NCI-H460 (cell line): ENCODE measurements around the gene HAND2. TPM values are rescaled to one million over a fixed set of nuclear protein-coding genes. Genes with fewer than 3 reads are reported as not detected.

Experiments
- DNase-seq: peaks from one replicate; pipeline ENCODE4 v3.0.0-alpha.2; 2016; ENCODE audit warnings: low read depth; ENCODE audit errors: extremely low read depth
- total RNA-seq: library from RNA; depleted of rRNA; stranded (reverse); fragments of >200 nt; shearing (Covaris generic); gene quantifications from 2 replicates; pipeline ENCODE4 v1.2.3, GENCODE V29; 2014

Gene HAND2
- total RNA-seq, 1 experiment from 2014 or later = not detected

- no peak for DNase-seq
These were observed 25.9 kb downstream of the HAND2 start for GRCh38 chr4:173504181-173504503.

- no peak for DNase-seq
These were observed 26.5 kb downstream of the HAND2 start for GRCh38 chr4:173503330-173504180.

- no peak for DNase-seq
These were observed 27.7 kb downstream of the HAND2 start for GRCh38 chr4:173502282-173502681.

DNA sequence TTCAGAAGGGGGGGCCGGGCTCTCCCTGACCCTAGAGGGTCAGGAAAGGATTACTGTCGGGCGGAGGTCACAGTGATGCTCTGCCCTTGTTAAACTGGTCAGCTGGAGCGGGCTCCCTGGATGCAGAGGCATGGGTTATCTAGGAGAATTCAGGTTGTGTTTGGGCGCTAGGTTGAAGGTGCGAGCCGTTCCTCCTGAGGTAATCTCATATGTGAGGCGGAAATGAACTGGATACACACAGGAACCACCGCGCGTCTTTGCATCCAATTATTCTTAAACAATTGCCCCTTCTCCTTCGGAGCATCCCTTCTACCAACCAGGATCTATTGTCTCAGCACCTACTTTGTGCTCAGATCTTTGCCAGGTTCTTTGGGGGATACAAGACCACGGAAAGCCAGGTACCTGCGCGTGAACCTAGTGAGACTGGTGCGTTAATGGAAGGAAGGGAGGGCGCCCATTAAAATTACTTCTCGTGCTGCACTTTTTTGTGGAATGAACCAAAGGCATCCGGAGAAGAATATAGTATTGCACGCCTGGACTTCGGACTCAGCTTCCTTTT is 28.4 kb downstream of the HAND2 start:
- no peak for DNase-seq

DNA sequence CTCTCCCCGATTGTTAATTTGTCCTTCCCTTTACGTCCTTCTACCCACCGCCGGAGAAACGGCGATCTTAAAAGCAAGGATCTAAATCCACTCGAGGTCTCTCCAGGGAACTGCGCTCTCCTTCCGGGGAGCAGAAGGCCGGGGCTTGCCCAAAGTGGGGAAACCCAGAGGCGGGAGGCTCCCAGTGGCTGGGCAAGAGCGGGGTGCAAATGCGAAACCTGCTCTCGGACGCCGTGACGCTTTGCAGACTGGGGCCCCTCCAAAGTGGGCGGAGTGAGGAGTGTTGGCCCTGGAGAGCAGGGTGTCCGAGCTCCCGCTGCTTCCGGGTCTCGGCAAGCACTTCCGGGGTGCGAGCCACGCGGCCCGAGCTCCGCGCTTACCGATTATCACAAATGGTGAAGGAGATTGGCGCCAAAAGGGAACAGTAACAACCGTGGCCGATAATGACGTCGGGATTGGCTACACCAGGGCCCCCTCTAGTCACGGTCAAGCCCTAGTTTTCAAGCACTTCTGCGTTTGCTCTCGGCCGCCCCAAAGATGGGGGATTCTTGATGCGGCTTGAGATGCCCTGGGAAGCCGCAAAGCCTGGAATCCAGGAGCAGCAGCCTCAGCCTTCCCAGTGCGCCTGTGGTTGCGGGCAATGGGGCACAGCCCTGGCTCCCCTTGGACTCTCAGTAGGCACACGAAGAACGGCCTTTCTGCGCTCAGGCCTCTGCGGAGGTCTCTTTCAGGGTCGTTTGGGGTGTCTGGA is 29.0 kb downstream of the HAND2 start:
- no peak for DNase-seq

GRCh38 chr4:173499658-173500535 is 30.1 kb downstream of the HAND2 start:
- no peak for DNase-seq

DNA sequence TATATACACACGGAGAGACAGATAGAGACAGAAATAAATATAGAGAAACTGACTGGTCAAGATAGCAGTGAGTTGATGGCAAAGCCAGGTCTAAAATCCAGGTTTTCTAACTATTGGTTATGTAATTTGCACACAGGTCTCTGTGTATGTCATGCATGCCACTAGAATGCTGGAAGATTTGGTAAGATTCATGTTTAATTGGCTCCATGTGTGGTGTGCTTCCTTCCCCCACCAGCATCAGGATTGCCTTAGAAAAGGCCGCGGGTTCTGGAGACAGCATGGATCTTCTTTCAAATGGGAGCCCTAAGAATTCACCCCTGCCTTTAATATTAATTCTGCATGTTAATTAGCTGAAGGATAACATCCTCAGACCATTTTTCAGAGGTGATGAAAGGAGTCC is 31.3 kb downstream of the HAND2 start:
- DNase-seq = no peak

DNA sequence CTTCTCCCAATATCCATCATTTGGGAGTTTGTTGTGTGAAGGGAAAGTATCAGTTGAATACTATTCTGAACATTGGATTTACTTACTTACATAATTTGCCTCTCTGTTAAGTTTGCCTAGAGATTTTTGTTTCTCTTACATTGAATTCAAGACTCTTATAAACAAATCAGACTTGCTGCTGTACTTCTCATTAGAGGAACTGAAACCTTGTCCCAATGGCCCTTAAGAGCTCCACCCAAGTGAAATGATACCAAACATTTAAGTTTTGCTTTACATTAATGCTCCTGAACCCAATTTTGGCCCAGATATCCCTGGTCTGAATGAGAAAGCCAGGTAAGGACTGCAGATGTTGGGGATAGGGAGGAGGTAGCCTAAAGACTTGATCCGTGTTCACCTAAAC is 32.0 kb downstream of the HAND2 start:
- DNase-seq = no peak

DNA sequence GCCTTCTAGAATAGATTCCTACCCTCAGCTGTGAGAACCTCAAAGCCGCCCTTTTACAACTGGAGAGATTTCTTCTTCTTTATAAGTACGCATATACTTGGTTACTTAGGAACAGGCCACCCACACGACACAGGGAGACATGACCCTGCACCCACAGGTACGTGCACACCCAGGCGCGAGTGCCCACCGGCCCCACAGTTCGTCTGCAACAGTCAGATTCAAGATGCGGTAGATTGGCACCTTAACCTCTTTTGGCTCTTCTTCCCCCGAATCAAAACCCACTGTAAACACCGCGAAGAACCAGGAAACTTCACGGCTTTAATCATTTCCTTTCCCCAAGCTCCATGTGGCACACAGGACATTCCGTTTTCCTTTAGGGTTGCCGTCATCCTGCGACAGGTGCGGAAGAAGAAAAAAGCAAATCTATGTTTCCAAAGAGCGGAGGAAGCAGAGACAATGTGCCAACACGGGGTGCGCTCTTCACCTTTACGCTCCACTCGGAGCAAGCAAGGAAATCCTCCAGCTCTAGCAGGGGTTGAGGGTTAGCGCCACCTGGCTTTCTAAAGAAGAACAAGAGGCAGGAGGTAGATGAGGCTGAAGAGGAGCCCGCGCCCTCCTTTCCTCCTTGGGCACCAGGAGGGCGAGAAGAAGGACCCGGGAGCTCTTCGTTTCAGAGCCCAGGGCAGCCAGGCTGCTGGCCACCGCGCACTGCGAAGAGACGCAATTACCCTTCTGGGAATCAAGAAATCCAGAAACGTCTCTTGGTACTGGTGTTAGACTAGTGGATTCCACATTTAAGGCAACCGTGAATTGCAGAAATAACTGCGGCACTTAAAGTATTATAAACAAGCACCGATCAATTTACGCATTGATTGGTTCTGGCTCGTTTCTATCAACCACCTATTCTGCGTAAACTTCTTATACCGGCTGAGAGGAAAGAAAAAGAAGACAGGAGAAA is 35.7 kb downstream of the HAND2 start:
- DNase-seq = peak; percentile 60

DNA sequence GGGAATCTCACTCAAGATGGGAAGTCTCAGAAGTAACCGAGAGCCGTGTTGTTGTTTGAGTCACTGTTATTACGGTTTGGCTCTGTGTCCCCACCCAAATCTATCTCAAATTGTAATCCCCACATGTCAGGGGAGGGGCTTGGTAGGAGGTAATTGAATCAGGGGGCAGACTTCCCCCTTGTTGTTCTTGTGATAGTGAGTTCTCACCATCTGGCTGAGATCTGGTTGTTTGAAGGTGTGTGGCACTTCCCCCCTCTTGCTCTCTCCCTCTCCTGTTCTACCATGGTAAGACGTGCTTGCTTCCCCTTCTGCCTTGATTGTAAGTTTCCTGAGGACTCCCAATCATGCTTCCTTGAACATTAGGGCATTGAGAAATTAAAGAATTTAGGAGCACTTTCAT is 37.0 kb downstream of the HAND2 start:
- DNase-seq = no peak

- no peak for DNase-seq
These were observed 37.7 kb downstream of the HAND2 start for GRCh38 chr4:173492315-173492714.

DNA sequence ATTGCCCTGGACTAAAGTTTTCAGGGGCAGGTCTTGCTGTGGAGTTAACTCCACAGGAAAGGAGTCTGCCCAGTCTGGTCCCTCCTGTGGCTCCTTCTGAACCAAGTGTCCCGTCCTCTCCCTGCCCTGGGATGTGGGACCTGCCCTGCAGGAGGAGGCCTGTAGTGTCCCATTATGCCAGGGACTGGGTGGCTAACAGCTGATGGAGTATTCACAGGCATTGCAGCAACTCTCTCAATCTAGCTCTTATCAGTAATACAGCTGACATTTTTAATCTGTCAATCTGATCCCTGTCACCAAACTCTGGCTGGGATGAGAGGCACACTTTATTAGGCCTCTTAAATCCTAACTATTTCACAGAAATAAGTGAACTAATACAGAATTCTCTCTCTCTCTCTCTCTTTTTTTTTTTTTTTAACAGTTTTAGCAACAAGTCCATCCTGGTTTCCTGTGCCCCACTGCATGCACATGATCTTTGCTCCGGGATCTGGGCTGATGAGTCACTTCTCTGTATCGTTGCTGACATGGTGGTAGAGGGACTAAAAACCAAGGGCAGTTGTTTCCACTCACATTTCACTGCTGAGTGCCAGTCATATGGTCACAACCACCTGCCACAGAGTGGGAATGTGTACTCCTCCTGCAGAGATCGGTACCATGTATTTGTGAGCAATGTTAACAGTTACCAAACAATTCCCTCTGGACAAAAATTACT is 39.1 kb downstream of the HAND2 start:
- no peak for DNase-seq

- no peak for DNase-seq
These were observed 39.8 kb downstream of the HAND2 start for GRCh38 chr4:173490256-173490655.

DNA sequence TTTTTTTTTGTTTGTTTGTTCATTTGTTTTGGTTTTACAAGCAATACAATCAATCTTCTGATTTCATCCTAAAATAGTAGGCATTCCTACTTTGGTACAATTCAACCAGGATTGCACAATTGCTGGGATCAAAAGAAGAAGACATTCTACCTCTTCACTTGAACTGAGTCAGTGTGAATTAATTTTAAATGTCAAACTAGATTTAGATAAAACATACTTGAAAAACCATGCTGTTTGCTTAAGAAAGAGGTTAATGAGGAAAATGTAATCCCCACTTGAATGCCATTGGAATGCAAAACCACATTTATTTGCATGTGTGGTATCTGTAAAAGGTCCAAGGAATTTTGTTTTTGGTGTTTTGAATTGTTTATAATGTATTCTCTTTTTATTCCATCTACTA is 40.5 kb downstream of the HAND2 start:
- DNase-seq = no peak

DNA sequence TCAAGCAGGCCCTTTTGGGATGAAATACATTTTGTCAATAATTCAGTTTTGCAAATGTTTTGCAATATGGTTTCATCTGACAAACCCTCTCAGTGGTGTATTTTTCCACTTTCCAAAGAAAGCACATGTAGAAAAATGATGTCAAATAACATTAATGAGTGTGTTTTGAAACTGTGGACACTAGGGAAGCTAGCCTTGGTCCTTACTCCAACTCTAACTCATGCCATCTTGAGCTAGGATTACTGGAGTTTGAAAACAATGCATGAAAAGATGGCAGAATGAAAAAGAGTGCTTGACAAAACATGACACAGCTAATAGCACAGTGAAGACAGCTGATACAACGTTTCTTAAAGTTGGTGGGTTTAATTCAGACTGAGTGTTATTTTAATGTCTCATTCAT is 41.4 kb downstream of the HAND2 start:
- DNase-seq = no peak

GRCh38 chr4:173488074-173488473 is 42.0 kb downstream of the HAND2 start:
- no peak for DNase-seq

DNA sequence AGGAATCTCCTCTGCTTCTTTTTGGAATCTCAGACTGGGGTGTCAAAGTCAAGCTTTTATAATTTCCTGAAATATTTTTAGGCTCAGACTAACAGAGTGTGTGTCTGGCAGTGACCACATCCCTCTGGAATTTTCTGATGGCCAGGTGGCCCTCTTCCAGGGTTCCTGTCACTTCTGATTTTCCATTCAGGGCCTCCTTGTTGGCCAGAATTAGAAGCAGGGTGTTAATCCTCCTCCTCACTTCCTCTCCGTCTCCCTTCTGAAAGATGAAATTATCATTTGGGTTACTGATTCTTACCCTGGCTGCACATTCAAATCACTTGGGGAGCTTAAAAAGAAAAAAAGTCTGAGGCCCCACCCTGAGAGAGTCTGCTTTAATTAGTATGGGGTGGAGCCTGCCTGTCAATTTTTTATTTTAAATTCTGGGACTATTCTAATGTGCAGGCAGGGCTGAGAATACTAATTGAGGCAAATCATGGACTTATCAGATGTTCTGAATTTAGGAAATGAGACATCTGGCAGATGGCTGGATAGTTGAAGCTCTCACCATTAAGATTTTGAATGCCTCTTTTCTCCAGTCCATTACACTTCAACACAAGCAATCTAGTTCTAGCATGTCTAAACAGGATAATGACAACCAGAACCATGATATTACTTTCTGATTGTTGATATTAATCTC is 43.2 kb downstream of the HAND2 start:
- no peak for DNase-seq

GRCh38 chr4:173485164-173485563 is 44.9 kb downstream of the HAND2 start:
- DNase-seq = no peak
